Activated CD8-positive, alpha-beta T cell treated with anti-CD3 and anti-CD28 coated beads for 36 hours (primary cell): ENCODE results near the gene TCF7L1. TPM values are rescaled to one million over a fixed set of nuclear protein-coding genes. Genes with fewer than 3 reads are reported as not detected.

Experiments used
- ATAC-seq: fragments of 200-7000 bp; cut with Tn5 transposase; one replicate; pipeline ENCODE4 v1.10.0; 2021; ENCODE audit warnings: mild to moderate bottlenecking, moderate library complexity
- CTCF ChIA-PET: fragments of 350-600 bp; sonication (Branson Sonifier 250); formaldehyde crosslinking; loops from one replicate; lab custom pipeline; 2021; ENCODE audit warnings: antibody characterized with exemption; lab: Charles Lee
- POLR2A ChIA-PET: fragments of 350-600 bp; sonication (Branson Sonifier 250); formaldehyde crosslinking; loops from one replicate; lab custom pipeline; 2021; ENCODE audit warnings: antibody characterized with exemption; lab: Charles Lee
- DNase-seq: peaks from one replicate; pipeline ENCODE4 v3.0.0-alpha.2; 2020
- H3K27ac Mint-ChIP-seq: one replicate; pipeline ENCODE4 v1.8.0; 2021; ENCODE audit warnings: mild to moderate bottlenecking, mixed read lengths
- H3K27me3 Mint-ChIP-seq: one replicate; pipeline ENCODE4 v1.8.0; 2021; ENCODE audit warnings: mixed read lengths
- H3K36me3 Mint-ChIP-seq: one replicate; pipeline ENCODE4 v1.8.0; 2021; ENCODE audit warnings: low read depth, mixed read lengths
- H3K4me1 Mint-ChIP-seq: one replicate; pipeline ENCODE4 v1.8.0; 2021; ENCODE audit warnings: low read depth, mixed read lengths
- H3K4me3 Mint-ChIP-seq: one replicate; pipeline ENCODE4 v1.8.0; 2021; ENCODE audit warnings: mild to moderate bottlenecking, moderate library complexity, mixed read lengths
- H3K9me3 Mint-ChIP-seq: one replicate; pipeline ENCODE4 v1.8.0; 2021; ENCODE audit warnings: mixed read lengths
- CTCF ChIP-seq: fragments of 200-600 bp; IDR thresholded peaks from one replicate; pipeline ENCODE4 v1.8.0; 2022; ENCODE audit warnings: antibody characterized with exemption, mild to moderate bottlenecking
- intact Hi-C: fragments of 100-400 bp; cut with micrococcal nuclease; formaldehyde crosslinking; loops from one replicate; pipeline ENCODE4 v1.10.0; 2022
- total RNA-seq, 2 experiments: library from RNA; stranded (reverse); gene quantifications; one replicate each; pipeline ENCODE4 v1.2.3, GENCODE V29; 2021

The TCF7L1 gene
- total RNA-seq, 2 experiments from 2014 or later = not detected

- Mint-ChIP-seq H3K27me3 (peaks cover 7% of the 10 kb centered on the region), H3K4me1 (no peaks in the 10 kb centered on the region), H3K36me3 (no peaks in the 10 kb centered on the region), H3K9me3 (no peaks in the 10 kb centered on the region), H3K4me3 (no peak overlapping the region), H3K27ac (no peak overlapping the region)
- no peak for TF ChIP-seq CTCF
- POLR2A ChIA-PET = no interaction called here
- ATAC-seq = no peak
- CTCF ChIA-PET = interaction anchor here (1.3 to 2.2 kb wide), 4 partner anchors 18 to 139 kb away, joined by 3 to 5 read pairs (median 4); no protein-coding TSS in a partner anchor
- intact Hi-C loops = no loop called here
- no peak for DNase-seq
These were observed 28.1 kb downstream of the TCF7L1 start for GRCh38 chr2:85160966-85161960.

GRCh38 chr2:85162746-85163301, 29.6 kb downstream of the TCF7L1 start:
- no peak for TF ChIP-seq CTCF

GRCh38 chr2:85163675-85164074, 30.5 kb downstream of the TCF7L1 start:
- ATAC-seq (no peak), DNase-seq (no peak)
- ChIA-PET CTCF (interaction anchor here (0.7 to 2.2 kb wide), 3 partner anchors 22 to 102 kb away, joined by 3 to 5 read pairs (median 3); no protein-coding TSS in a partner anchor), POLR2A (no interaction called here)
- H3K27me3 Mint-ChIP-seq = peaks cover 10% of the 10 kb centered on the region
- intact Hi-C loops = no loop called here
- no peak overlapping the region for H3K4me3 Mint-ChIP-seq
- no peak overlapping the region for H3K27ac Mint-ChIP-seq
- no peaks in the 10 kb centered on the region for H3K9me3 Mint-ChIP-seq
- no peaks in the 10 kb centered on the region for H3K36me3 Mint-ChIP-seq
- no peaks in the 10 kb centered on the region for H3K4me1 Mint-ChIP-seq
- no peak for TF ChIP-seq CTCF

More at GRCh38 chr2:85162746-85163301, 29.6 kb downstream of the TCF7L1 start:
- Mint-ChIP-seq H3K27me3 (peaks cover 9% of the 10 kb centered on the region), H3K27ac (no peak overlapping the region), H3K36me3 (no peaks in the 10 kb centered on the region), H3K4me3 (no peak overlapping the region), H3K9me3 (no peaks in the 10 kb centered on the region), H3K4me1 (no peaks in the 10 kb centered on the region)
- ChIA-PET POLR2A (no interaction called here), CTCF (interaction anchor here (0.7 to 2.2 kb wide), 4 partner anchors 29 to 137 kb away, joined by 3 to 5 read pairs (median 4); partner anchors contain the start of gene TCF7L1)
- ATAC-seq (no peak), DNase-seq (no peak)
- intact Hi-C loops = no loop called here

GRCh38 chr2:85164145-85164569, 31.0 kb downstream of the TCF7L1 start:
- Mint-ChIP-seq H3K27ac (no peak overlapping the region), H3K4me3 (no peak overlapping the region), H3K9me3 (no peaks in the 10 kb centered on the region), H3K36me3 (no peaks in the 10 kb centered on the region), H3K4me1 (no peaks in the 10 kb centered on the region), H3K27me3 (peaks cover 10% of the 10 kb centered on the region)
- ChIA-PET CTCF (interaction anchor here (1.1 kb wide), 1 partner anchor 22 kb away, joined by 3 read pairs; no protein-coding TSS in a partner anchor), POLR2A (no interaction called here)
- ATAC-seq (no peak), DNase-seq (no peak)
- intact Hi-C loops = no loop called here
- TF ChIP-seq CTCF = no peak
